Heart right ventricle (tissue), 16 donors: ENCODE data around the gene ATN1. TPM values are rescaled to one million over a fixed set of nuclear protein-coding genes. Genes with fewer than 3 reads are reported as not detected.

Source experiments
- ATAC-seq, 8 donors: fragments of 200-7000 bp; cut with Tn5 transposase; one replicate each; pipeline ENCODE4 v1.9.1; 2020; ENCODE audit warnings: mild to moderate bottlenecking in 8 of 8, moderate library complexity in 8 of 8, moderate number of reproducible peaks in 1 of 8
- DNase-seq, 2 donors: peaks; one replicate each; pipeline ENCODE4 v3.0.0-alpha.2; 2020
- H3K27ac ChIP-seq, 10 donors: fragments of 200-600 bp; sonication (generic) in 2 of 10; one replicate each; pipeline versions ENCODE4 v1.5.0 to v1.8.0; 2020 to 2022; ENCODE audit warnings: mild to moderate bottlenecking in 3 of 10
- H3K27me3 ChIP-seq, 7 donors: fragments of 200-600 bp; one replicate each; pipeline ENCODE4 v1.8.0; 2021 to 2022; ENCODE audit warnings: mild to moderate bottlenecking in 2 of 7
- H3K36me3 ChIP-seq, 9 donors: fragments of 200-600 bp; sonication (generic) in 1 of 9; one replicate each; pipeline versions ENCODE4 v1.5.0 to v1.8.0; 2020 to 2022; ENCODE audit warnings: mild to moderate bottlenecking in 2 of 9
- H3K4me1 ChIP-seq, 9 donors: fragments of 200-600 bp; sonication (generic) in 1 of 9; one replicate each; pipeline versions ENCODE4 v1.5.0 to v1.8.0; 2020 to 2022; ENCODE audit warnings: mild to moderate bottlenecking in 4 of 9
- H3K4me3 ChIP-seq, 10 donors: fragments of 200-600 bp; sonication (generic) in 2 of 10; one replicate each; pipeline versions ENCODE4 v1.5.0 to v1.8.0; 2020 to 2022; ENCODE audit warnings: mild to moderate bottlenecking in 7 of 10, moderate library complexity in 2 of 10
- H3K9me3 ChIP-seq, 11 donors: fragments of 200-600 bp in 10 of 11; sonication (generic) in 2 of 11; one replicate each; pipeline versions ENCODE4 v1.5.0 to v1.8.0; 2013 to 2022; ENCODE audit warnings: mild to moderate bottlenecking in 2 of 11, control low read depth in 1 of 11, moderate library complexity in 1 of 11
- WGBS, 2 donors: extraction: QIAGEN DNeasy Blood & Tissue Kit; methylation state at CpG; one replicate each; pipeline ENCODE4 v1.1.7; 2013; ENCODE audit warnings: inconsistent platforms in 1 of 2; 5-methylcytosine and 5-hydroxymethylcytosine counted together
- intact Hi-C, 10 donors: fragments of 100-400 bp; cut with DNase I; formaldehyde crosslinking; loops; one replicate each; pipeline versions ENCODE4 v1.11.1 to v1.14.2; 2022
- polyA plus RNA-seq, 2 donors: library from polyadenylated mRNA; stranded (reverse); fragments of 200-250 nt; gene quantifications; one replicate each; pipeline ENCODE4 v1.2.3, GENCODE V29; 2013
- total RNA-seq, 10 donors: library from RNA; stranded (reverse); fragmentation: NEBNext Ultra II Directional in 3 of 10; extraction: Animal tissue kit (Norgen Biotek cat#: 25700) in 3 of 10; gene quantifications; one replicate each; pipeline versions ENCODE4 v1.2.1 to v1.2.4, GENCODE V29; 2021 to 2023
- TF ChIP-seq, protein P1 (sequence below), 9 donors: fragments of 200-600 bp; sonication (generic) in 2 of 9; IDR thresholded peaks; one replicate each; pipeline versions ENCODE4 v1.5.0 to v1.8.0; 2021 to 2022; ENCODE audit warnings: antibody characterized with exemption in 9 of 9, mild to moderate bottlenecking in 5 of 9, moderate library complexity in 1 of 9
- donor health status: Arrhythmogenic right ventricular cardiomyopathy.
- donor health status: ischemic (EF 13 %, LVEDD 7.1; RV severe dilation, severe dysfunction).
- donor health status: healthy with polysubstance abuse.
- donor health status: DM: no; HTN: yes; CAD: no.
- donor health status: DM: no; HTN: no; CAD: no.
- donor health status: ischemic (EF 25% LVEDD 6.9; RV normal size, moderate dysfunction).
- donor health status: ischemic (EF 25% LVEDD 5.7; RV mildly dilated, moderate dysfunction).
- donor health status: healthy.
- donor health status: DM: yes; HTN: yes; CAD: no.
- donor health status: Ischemic cardiomyopathy.
- donor health status: ischemic (EF 35%, LVEDD 5.7; RV mildly dilated, moderate dysfunction).
- donor health status: nonischemic (EF 11% LVEDD 7.7; RV severe dilation, severe dysfunction).
- donor health status: DM: yes; HTN: yes; CAD: no.
- donor health status: PGD.
- donor health status: ischemic (EF 29% LVEDD 5.4; RV normal size, mild dysfunction).
- donor health status: nonischemic (EF 23%, LVEDD 6.1; RV moderate dilation, normal function).

Gene ATN1
- total and polyA plus RNA-seq, 12 donors, result 48.7 to 96.7 (median 65.8) TPM

DNA sequence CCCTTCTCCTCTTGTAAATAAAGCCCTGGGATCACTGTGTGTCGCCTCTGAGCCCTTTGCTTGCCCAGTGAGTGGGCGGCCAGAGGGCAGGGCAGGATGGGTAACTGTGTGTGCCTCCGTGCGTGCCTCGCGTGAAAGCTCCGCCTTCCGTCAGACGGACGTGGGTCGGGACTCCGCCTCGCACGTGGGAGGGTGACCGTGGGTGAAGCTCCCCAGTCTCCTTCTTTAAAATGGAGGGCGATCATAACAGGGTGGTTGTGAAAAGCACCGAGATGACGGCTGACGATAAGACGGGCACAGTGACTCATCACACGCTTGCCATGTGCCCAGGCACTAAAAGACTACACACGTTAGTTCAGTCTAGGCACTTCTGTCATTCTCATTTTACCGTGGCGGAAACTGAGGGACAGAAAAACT lies 33.5 kb downstream of the ATN1 start:
- TF ChIP-seq, protein P1, sequence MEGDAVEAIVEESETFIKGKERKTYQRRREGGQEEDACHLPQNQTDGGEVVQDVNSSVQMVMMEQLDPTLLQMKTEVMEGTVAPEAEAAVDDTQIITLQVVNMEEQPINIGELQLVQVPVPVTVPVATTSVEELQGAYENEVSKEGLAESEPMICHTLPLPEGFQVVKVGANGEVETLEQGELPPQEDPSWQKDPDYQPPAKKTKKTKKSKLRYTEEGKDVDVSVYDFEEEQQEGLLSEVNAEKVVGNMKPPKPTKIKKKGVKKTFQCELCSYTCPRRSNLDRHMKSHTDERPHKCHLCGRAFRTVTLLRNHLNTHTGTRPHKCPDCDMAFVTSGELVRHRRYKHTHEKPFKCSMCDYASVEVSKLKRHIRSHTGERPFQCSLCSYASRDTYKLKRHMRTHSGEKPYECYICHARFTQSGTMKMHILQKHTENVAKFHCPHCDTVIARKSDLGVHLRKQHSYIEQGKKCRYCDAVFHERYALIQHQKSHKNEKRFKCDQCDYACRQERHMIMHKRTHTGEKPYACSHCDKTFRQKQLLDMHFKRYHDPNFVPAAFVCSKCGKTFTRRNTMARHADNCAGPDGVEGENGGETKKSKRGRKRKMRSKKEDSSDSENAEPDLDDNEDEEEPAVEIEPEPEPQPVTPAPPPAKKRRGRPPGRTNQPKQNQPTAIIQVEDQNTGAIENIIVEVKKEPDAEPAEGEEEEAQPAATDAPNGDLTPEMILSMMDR (IDR thresholded peaks at IDR 0.05), result no peak
- Histone ChIP-seq H3K4me3 (peak overlapping the region in 7 of 10 donors; percentile 21 to 37 (median 33)), H3K36me3 (peaks cover 0 to 59% (median 7%) of the 10 kb centered on the region in 9 donors), H3K9me3 (no peaks in the 10 kb centered on the region), H3K27ac (peak overlapping the region; percentile 25 to 98 (median 82)), H3K4me1 (peaks cover 16 to 77% (median 61%) of the 10 kb centered on the region in 9 donors), H3K27me3 (no peaks in the 10 kb centered on the region)
- DNase-seq (peak; percentile 50 to 66), ATAC-seq (peak in 7 of 8 donors; percentile 3 to 27 (median 14))
- intact Hi-C loops, result loop anchor here in 3 of 10 donors (2.0 to 10.0 kb wide), 5 partner anchors 16 to 131 kb away; partner anchors contain the start of genes LPCAT3 (in 2 of the 3), C12orf57 (in 1 of the 3) and C1R (in 1 of the 3)
- WGBS, 2 donors, result 54 to 55% methylated on average over 24 of the region's 24 CpGs

DNA sequence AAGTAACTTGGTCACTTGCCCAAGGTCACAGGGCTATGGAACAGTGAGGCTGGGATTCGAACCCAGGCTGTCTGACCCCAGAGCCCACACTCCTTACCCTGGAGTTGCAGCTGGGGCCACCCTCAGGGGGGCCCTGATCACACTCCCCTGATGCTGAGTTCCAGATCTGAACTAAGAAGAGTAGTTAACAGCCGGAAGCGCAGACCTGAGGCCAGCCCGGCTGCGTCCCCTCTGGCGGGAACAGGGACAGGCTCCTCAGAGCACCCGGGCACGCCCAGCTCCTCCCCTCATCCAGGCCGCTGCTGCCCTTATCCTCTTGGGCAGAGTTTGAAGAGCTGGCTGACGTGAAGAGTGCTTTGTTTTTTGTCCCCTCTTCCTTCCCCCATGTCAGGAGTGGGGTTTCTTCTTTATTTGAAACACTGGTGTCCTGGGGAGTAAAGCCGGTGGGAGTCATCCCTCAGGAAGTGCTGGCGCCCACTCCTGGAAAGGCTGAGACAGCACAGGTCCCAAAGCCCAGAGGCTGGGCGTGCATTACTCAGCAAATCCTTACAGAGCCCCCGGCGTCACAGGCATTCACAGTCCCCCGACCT lies 34.0 kb downstream of the ATN1 start:
- H3K27me3 ChIP-seq, result no peaks in the 10 kb centered on the region
- peak overlapping the region in 7 of 10 donors; percentile 21 to 37 (median 33) for H3K4me3 ChIP-seq
- H3K9me3 ChIP-seq, result no peaks in the 10 kb centered on the region
- peaks cover 16 to 72% (median 61%) of the 10 kb centered on the region in 9 donors for H3K4me1 ChIP-seq
- WGBS, 2 donors, result 9 to 11% methylated on average over 16 of the region's 16 CpGs
- peak overlapping the region; percentile 25 to 98 (median 82) for H3K27ac ChIP-seq
- H3K36me3 ChIP-seq, result peaks cover 0 to 59% (median 11%) of the 10 kb centered on the region in 9 donors
- intact Hi-C loops, result loop anchor here in 6 of 10 donors (2.0 to 10.0 kb wide), 6 partner anchors 17 to 131 kb away; partner anchors contain the start of genes C12orf57 (in 3 of the 6), LPCAT3 (in 2 of the 6) and C1R (in 1 of the 6)
- ATAC-seq (peak; percentile 24 to 64 (median 48)), DNase-seq (peak; percentile 61 to 72)
- TF ChIP-seq, protein P1 (IDR thresholded peaks at IDR 0.05), result peak in 7 of 9 donors; percentile 42 to 72 (median 54)

DNA sequence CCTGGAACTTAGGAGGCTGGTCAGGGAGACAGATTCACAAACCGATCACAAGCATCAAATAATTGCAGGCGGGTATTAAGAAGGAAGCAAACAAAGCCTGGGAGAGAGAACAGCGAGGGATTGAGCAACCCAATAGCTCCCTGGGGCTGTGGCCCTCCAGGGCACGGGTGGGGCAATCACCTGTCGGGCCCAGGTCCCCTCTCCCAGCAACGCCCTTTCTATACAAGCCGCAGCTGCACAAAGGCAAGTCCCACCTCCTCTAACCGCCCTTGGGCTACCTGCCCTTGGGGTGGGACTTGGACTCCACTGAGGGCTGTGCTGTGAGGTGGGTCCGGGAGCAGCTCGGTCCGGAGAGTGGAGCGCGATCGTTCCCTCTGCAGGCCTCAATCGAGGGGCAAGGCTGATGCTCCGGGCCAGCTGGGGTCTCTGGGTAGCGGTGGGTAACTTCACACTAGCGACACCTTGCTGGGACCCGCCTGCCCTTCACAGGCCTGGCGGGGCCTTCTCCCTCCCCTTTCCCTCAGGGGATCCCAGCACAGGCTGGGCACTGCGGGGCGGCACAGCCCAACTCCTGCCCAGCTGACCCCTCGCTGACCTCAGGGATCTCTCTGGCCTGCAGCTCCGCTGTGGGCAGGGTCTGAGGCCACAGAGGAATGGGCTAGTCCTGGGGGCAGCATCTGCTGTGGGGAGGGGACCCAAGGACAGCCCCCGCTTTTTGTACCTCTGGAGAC lies 34.7 kb downstream of the ATN1 start:
- ATAC-seq (peak in 1 of 8 donors; percentile 4), DNase-seq (no peak)
- intact Hi-C loops, result loop anchor here in 5 of 10 donors (2.0 to 10.0 kb wide), 6 partner anchors 18 to 130 kb away; partner anchors contain the start of genes C12orf57 (in 2 of the 5), LPCAT3 (in 2 of the 5) and C1R (in 1 of the 5)
- Histone ChIP-seq H3K4me1 (peaks cover 16 to 68% (median 61%) of the 10 kb centered on the region in 9 donors), H3K27ac (peak overlapping the region in 9 of 10 donors; percentile 73 to 98 (median 82)), H3K36me3 (peaks cover 0 to 59% (median 16%) of the 10 kb centered on the region in 9 donors), H3K27me3 (no peaks in the 10 kb centered on the region), H3K9me3 (no peaks in the 10 kb centered on the region), H3K4me3 (peak overlapping the region in 5 of 10 donors; percentile 26 to 37 (median 33))
- TF ChIP-seq, protein P1 (IDR thresholded peaks at IDR 0.05), result peak in 1 of 9 donors; percentile 2
- WGBS, 2 donors, result 70% methylated on average over 25 of the region's 25 CpGs
